LNCaP clone FGC (cell line): ENCODE data around the gene NCK2.

Source experiments
- DNase-seq: peaks from one replicate; pipeline ENCODE4 v3.0.0-alpha.2; 2011; ENCODE audit warnings: low read depth
- H3K4me3 ChIP-seq: 2 replicates; pipeline ENCODE4 v1.5.1; 2011; ENCODE audit warnings: mild to moderate bottlenecking, low read depth, low read length, control low read depth
- CTCF ChIP-seq: IDR thresholded peaks from 2 replicates; pipeline ENCODE4 v1.5.1; 2012; ENCODE audit warnings: mild to moderate bottlenecking; ENCODE audit not compliant: control insufficient read depth, insufficient read depth; ENCODE audit errors: extremely low read depth

Gene NCK2

GRCh38 chr2:105723431-105723830 lies 21.3 kb upstream of the NCK2 start:
- no peak for TF ChIP-seq CTCF
- H3K4me3 ChIP-seq = no peak overlapping the region
- no peak for DNase-seq

- no peak overlapping the region for H3K4me3 ChIP-seq
- TF ChIP-seq CTCF = no peak
- DNase-seq = no peak
Measured at GRCh38 chr2:105725388-105725787, 19.3 kb upstream of the NCK2 start.

GRCh38 chr2:105730170-105730569 lies 14.5 kb upstream of the NCK2 start:
- no peak for TF ChIP-seq CTCF
- H3K4me3 ChIP-seq = no peak overlapping the region
- DNase-seq = peak; percentile 51

GRCh38 chr2:105731511-105731910 lies 13.2 kb upstream of the NCK2 start:
- no peak for DNase-seq
- TF ChIP-seq CTCF = no peak

GRCh38 chr2:105732101-105732500 lies 12.6 kb upstream of the NCK2 start:
- no peak for DNase-seq
- no peak for TF ChIP-seq CTCF
- H3K4me3 ChIP-seq = no peak overlapping the region

More at GRCh38 chr2:105731511-105731910, 13.2 kb upstream of the NCK2 start:
- no peak overlapping the region for H3K4me3 ChIP-seq

- no peak for DNase-seq
- H3K4me3 ChIP-seq = no peak overlapping the region
- TF ChIP-seq CTCF = no peak
Measured at GRCh38 chr2:105732955-105733607, 11.6 kb upstream of the NCK2 start.

- no peak for DNase-seq
- TF ChIP-seq CTCF = no peak
- H3K4me3 ChIP-seq = no peak overlapping the region
Measured at GRCh38 chr2:105733875-105734274, 10.8 kb upstream of the NCK2 start.
